Stimulated activated naive CD4-positive, alpha-beta T cell (primary cell): ENCODE measurements around the gene USP44.
"Not testable (repeated sequence)": the region's sequence is repeated elsewhere in the genome, so short reads cannot be mapped to it uniquely, and the experiment has no call there.

Experiments used
- DNase-seq, 6 experiments: peaks; one replicate each; lab custom pipeline; 2025; lab: John Stamatoyannopoulos, UW

USP44 gene

GRCh38 chr12:95551305-95551704 is at the start of gene USP44:
USP44 (minus strand) TSS chr12:95551476; CDS start chr12:95534256, 17,220 bp downstream.
- peak in 2 of 6 experiments; percentile 14 for DNase-seq

- no peak for DNase-seq
These were observed 49.3 kb upstream of the USP44 start for GRCh38 chr12:95600567-95600966.

- no peak for DNase-seq
These were observed 48.6 kb upstream of the USP44 start for GRCh38 chr12:95599880-95600279.

- no peak for DNase-seq
These were observed 42.9 kb upstream of the USP44 start for GRCh38 chr12:95594136-95594535.

- no peak for DNase-seq
These were observed 42.1 kb upstream of the USP44 start for GRCh38 chr12:95593266-95593871.

GRCh38 chr12:95591731-95592130 is 40.5 kb upstream of the USP44 start:
- DNase-seq = no peak

GRCh38 chr12:95590775-95591174 is 39.5 kb upstream of the USP44 start:
- DNase-seq = no peak

GRCh38 chr12:95583933-95584332 is 32.7 kb upstream of the USP44 start:
- no peak for DNase-seq

- DNase-seq = no peak
These were observed 31.2 kb upstream of the USP44 start for GRCh38 chr12:95582230-95583058.

GRCh38 chr12:95577820-95578219 is 26.5 kb upstream of the USP44 start:
- no peak for DNase-seq

- DNase-seq = no peak
These were observed 23.6 kb upstream of the USP44 start for GRCh38 chr12:95574799-95575452.

GRCh38 chr12:95573951-95574576 is 22.8 kb upstream of the USP44 start:
- no peak for DNase-seq

GRCh38 chr12:95571369-95571768 is 20.1 kb upstream of the USP44 start:
- no peak for DNase-seq

GRCh38 chr12:95568045-95568444 is 16.8 kb upstream of the USP44 start:
- not testable (repeated sequence) for DNase-seq

GRCh38 chr12:95557625-95558024 is 6.3 kb upstream of the USP44 start:
- no peak for DNase-seq

- no peak for DNase-seq
These were observed 3.3 kb upstream of the USP44 start for GRCh38 chr12:95554532-95555071.

- DNase-seq = no peak
These were observed 2.1 kb upstream of the USP44 start for GRCh38 chr12:95553197-95553943.

- peak in 3 of 6 experiments; percentile 31 to 62 (median 57) for DNase-seq
These were observed 739 bp upstream of the USP44 start for GRCh38 chr12:95551913-95552516.

- no peak for DNase-seq
These were observed 1.7 kb downstream of the USP44 start for GRCh38 chr12:95549392-95550084.
